Prostate gland (tissue), 2 donors: ENCODE data around the gene NOTO. TPM values are rescaled to one million over a fixed set of nuclear protein-coding genes. Genes with fewer than 3 reads are reported as not detected.

Experiments
- DNase-seq: peaks from one replicate; pipeline ENCODE4 v3.0.0-alpha.2; 2019; ENCODE audit warnings: low spot score
- H3K27ac ChIP-seq, 2 donors: fragments of 200-600 bp; sonication (generic); 2 replicates each; pipeline ENCODE4 v1.5.1; 2017 to 2019
- H3K27me3 ChIP-seq: fragments of 200-600 bp; sonication (generic); replicated peaks from 2 replicates; pipeline ENCODE4 v1.5.1; 2019; ENCODE audit not compliant: insufficient read depth
- H3K36me3 ChIP-seq, 2 donors: fragments of 200-600 bp; sonication (generic); 1 replicate in 1 of 2; 2 replicates in 1 of 2; pipeline versions ENCODE4 v1.5.1 to v1.8.1; 2017 to 2019
- H3K4me1 ChIP-seq: fragments of 200-600 bp; sonication (generic); replicated peaks from 2 replicates; pipeline ENCODE4 v1.5.1; 2019
- H3K4me3 ChIP-seq, 2 donors: fragments of 200-600 bp; sonication (generic); 2 replicates each; pipeline ENCODE4 v1.5.1; 2017 to 2019
- H3K9me3 ChIP-seq: fragments of 200-600 bp; sonication (generic); 2 replicates; pipeline ENCODE4 v1.5.1; 2017
- CTCF ChIP-seq, 4 experiments: fragments of 200-600 bp in 2 of 4; fragments of 450-650 bp in 2 of 4; sonication (generic) in 2 of 4; IDR thresholded peaks; 1 replicate in 3 of 4; 2 replicates in 1 of 4; pipeline ENCODE4 v1.5.1; 2016 to 2019; ENCODE audit warnings: antibody characterized with exemption in 4 of 4, mild to moderate bottlenecking in 2 of 4, moderate library complexity in 2 of 4
- POLR2A ChIP-seq: fragments of 450-650 bp; IDR thresholded peaks from one replicate; pipeline ENCODE4 v1.6.1; 2016; ENCODE audit warnings: antibody characterized with exemption, mild to moderate bottlenecking
- POLR2AphosphoS5 ChIP-seq: sonication (generic); formaldehyde crosslinking; IDR thresholded peaks from one replicate; pipeline ENCODE4 v1.6.1; 2017; ENCODE audit warnings: antibody characterized with exemption
- WGBS: methylation state at CpG from one replicate; pipeline ENCODE4 v1.1.5; 2018; 5-methylcytosine and 5-hydroxymethylcytosine counted together
- intact Hi-C: fragments of 100-400 bp; cut with DNase I; formaldehyde crosslinking; loops from one replicate; pipeline ENCODE4 v1.14.2; 2022
- total RNA-seq, 2 donors: library from RNA; depleted of rRNA; stranded (reverse); fragments of >200 nt; gene quantifications; one replicate each; pipeline ENCODE4 v1.1.0, GENCODE V29; 2016

The NOTO gene
- total RNA-seq, 2 donors from 2014 or later = not detected

GRCh38 chr2:73212448-73213176, 10.2 kb downstream of the NOTO start:
- Histone ChIP-seq H3K27me3 (no peaks in the 10 kb centered on the region), H3K4me1 (no peaks in the 10 kb centered on the region), H3K27ac (no peak overlapping the region), H3K9me3 (no peaks in the 10 kb centered on the region), H3K36me3 (no peaks in the 10 kb centered on the region), H3K4me3 (no peak overlapping the region)
- TF ChIP-seq POLR2A (no peak), CTCF (IDR thresholded peaks at IDR 0.05) (peak; percentile 60 to 80 (median 66)), POLR2AphosphoS5 (peak; percentile 6)
- DNase-seq = peak; percentile 36
- intact Hi-C loops = no loop called here
- 58% methylated on average over 20 of the region's 20 CpGs for WGBS

GRCh38 chr2:73214120-73215035, 12.0 kb downstream of the NOTO start, which contains the start of gene SMYD5:
SMYD5 (plus strand) TSS chr2:73214245; CDS start chr2:73214267, 22 bp downstream.
- intact Hi-C loops = no loop called here
- TF ChIP-seq CTCF (IDR thresholded peaks at IDR 0.05) (no peak), POLR2AphosphoS5 (peak; percentile 44), POLR2A (no peak)

GRCh38 chr2:73215254-73215653, 12.9 kb downstream of the NOTO start:
- TF ChIP-seq POLR2A = no peak
- no peak for TF ChIP-seq POLR2AphosphoS5
- peak in 1 of 4 experiments; percentile 5 for TF ChIP-seq CTCF (IDR thresholded peaks at IDR 0.05)
- no peaks in the 10 kb centered on the region for H3K27me3 ChIP-seq
- DNase-seq = no peak

More at GRCh38 chr2:73214120-73215035, 12.0 kb downstream of the NOTO start, which contains the start of gene SMYD5:
- Histone ChIP-seq H3K27me3 (no peaks in the 10 kb centered on the region), H3K9me3 (no peaks in the 10 kb centered on the region), H3K36me3 (no peaks in the 10 kb centered on the region), H3K27ac (peak within 1 kb of the TSS; percentile 37 to 64), H3K4me1 (no peaks in the 10 kb centered on the region), H3K4me3 (peak within 1 kb of the TSS; percentile 80 to 82)
- WGBS = under 1% methylated on average over 47 of the region's 64 CpGs
- peak; percentile 70 for DNase-seq

GRCh38 chr2:73217160-73217559, 14.8 kb downstream of the NOTO start:
- intact Hi-C loops = no loop called here
- H3K4me3 ChIP-seq = no peak overlapping the region
- WGBS = 89% methylated on average over 5 of the region's 5 CpGs

More at GRCh38 chr2:73215254-73215653, 12.9 kb downstream of the NOTO start:
- no peaks in the 10 kb centered on the region for H3K9me3 ChIP-seq
- H3K36me3 ChIP-seq = no peaks in the 10 kb centered on the region
- WGBS = 70% methylated on average over 4 of the region's 4 CpGs
- no peaks in the 10 kb centered on the region for H3K4me1 ChIP-seq
- intact Hi-C loops = no loop called here
- H3K4me3 ChIP-seq = no peak overlapping the region
- H3K27ac ChIP-seq = no peak overlapping the region

More at GRCh38 chr2:73217160-73217559, 14.8 kb downstream of the NOTO start:
- Histone ChIP-seq H3K27ac (no peak overlapping the region), H3K9me3 (no peaks in the 10 kb centered on the region), H3K27me3 (no peaks in the 10 kb centered on the region), H3K36me3 (no peaks in the 10 kb centered on the region), H3K4me1 (no peaks in the 10 kb centered on the region)
- DNase-seq = no peak
- TF ChIP-seq CTCF (IDR thresholded peaks at IDR 0.05) (no peak), POLR2A (no peak), POLR2AphosphoS5 (no peak)
